Lower leg skin (tissue), 4 donors: ENCODE data around the gene JAKMIP2. TPM values are rescaled to one million over a fixed set of nuclear protein-coding genes. Genes with fewer than 3 reads are reported as not detected.

ENCODE experiments used
- DNase-seq, 2 donors: peaks; one replicate each; pipeline ENCODE4 v3.0.0-alpha.2; 2019; ENCODE audit warnings: low spot score in 2 of 2
- H3K4me3 ChIP-seq: fragments of 200-600 bp; sonication (generic); 2 replicates; pipeline ENCODE4 v1.5.1; 2017; ENCODE audit warnings: mild to moderate bottlenecking, low read depth; ENCODE audit not compliant: poor library complexity, severe bottlenecking
- CTCF ChIP-seq, 3 donors: fragments of 450-650 bp; IDR thresholded peaks; one replicate each; pipeline ENCODE4 v1.5.1; 2016; ENCODE audit warnings: antibody characterized with exemption in 3 of 3, mild to moderate bottlenecking in 3 of 3, moderate library complexity in 2 of 3
- POLR2A ChIP-seq, 2 donors: fragments of 450-650 bp; IDR thresholded peaks; one replicate each; pipeline ENCODE4 v1.6.1; 2016 to 2017; ENCODE audit warnings: antibody characterized with exemption in 2 of 2, mild to moderate bottlenecking in 1 of 2, moderate library complexity in 1 of 2
- WGBS, 2 donors: methylation state at CpG; one replicate each; pipeline ENCODE4 v1.1.5; 2018; 5-methylcytosine and 5-hydroxymethylcytosine counted together
- intact Hi-C: fragments of 100-400 bp; cut with DNase I; formaldehyde crosslinking; loops from one replicate; pipeline ENCODE4 v1.15.0; 2023; ENCODE audit warnings: low total_unique reads
- total RNA-seq, 4 donors: library from RNA; depleted of rRNA; stranded (reverse); fragments of >200 nt; gene quantifications; one replicate each; pipeline ENCODE4 v1.1.0, GENCODE V29; 2016

Gene JAKMIP2
- total RNA-seq, 4 donors from 2014 or later = 0.23 to 0.34 (median 0.23) TPM; not detected in 1

DNA sequence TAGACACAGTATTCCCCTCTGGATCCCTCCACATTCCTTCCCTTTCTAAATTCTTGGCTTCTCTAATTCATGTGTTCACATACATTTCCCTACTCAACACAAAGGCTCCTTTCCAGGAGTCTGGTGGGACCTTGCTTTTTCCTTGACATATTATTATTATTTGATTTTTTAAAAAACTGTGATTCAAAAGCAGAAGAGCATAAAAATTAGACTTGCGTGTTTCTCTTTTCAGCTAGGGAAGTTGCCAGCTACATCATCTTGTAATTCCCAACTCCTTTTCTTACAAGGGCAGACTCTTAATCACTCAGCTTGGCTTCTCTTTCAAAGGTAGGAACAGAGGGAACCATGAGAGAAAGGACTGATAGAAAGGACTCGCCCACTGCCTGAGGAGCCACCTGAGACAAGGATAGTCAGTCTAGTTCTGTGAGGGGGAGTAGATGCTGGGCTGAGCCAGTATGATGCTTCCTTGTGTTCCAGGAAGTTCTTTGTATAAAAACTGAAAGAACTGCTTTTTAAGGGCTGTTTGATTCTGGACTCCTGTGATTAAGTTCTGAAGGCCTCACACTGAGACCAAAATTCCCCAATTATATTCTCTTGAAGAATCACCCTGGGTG is 221.7 kb downstream of the JAKMIP2 start:
- H3K4me3 ChIP-seq = no peak overlapping the region
- DNase-seq = no peak
- intact Hi-C loops = no loop called here
- TF ChIP-seq CTCF (IDR thresholded peaks at IDR 0.05) (no peak), POLR2A (IDR thresholded peaks at IDR 0.05) (no peak)
- 53 to 66% methylated on average over 2 of the region's 2 CpGs for WGBS, 2 donors

GRCh38 chr5:147559749-147560148 is 222.8 kb downstream of the JAKMIP2 start:
- intact Hi-C loops = no loop called here
- H3K4me3 ChIP-seq = no peak overlapping the region
- no peak for DNase-seq
- TF ChIP-seq POLR2A (IDR thresholded peaks at IDR 0.05) = no peak
- no peak for TF ChIP-seq CTCF (IDR thresholded peaks at IDR 0.05)
- WGBS, 2 donors = 50 to 51% methylated on average over 2 of the region's 2 CpGs

DNA sequence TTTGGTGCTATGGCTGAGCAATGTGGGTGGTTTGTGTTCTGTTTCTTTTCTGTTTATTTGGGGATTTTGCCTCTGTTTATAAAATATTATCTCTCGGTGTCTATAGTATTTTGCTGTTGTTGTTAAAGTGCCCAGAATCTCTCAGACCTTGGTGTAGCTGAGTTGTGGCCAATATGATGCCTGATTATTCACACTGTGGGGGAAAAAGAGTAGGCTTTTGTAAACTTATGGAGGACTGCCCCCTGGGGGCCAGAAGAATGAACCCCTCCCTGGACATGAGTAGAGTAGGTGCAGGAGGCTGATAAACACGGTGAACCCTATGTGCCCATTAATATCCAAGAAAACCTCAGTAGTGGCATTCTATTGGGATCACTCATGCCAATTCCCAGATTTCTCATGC is 223.7 kb downstream of the JAKMIP2 start:
- 20 to 31% methylated on average over 2 of the region's 2 CpGs for WGBS, 2 donors
- no peak for TF ChIP-seq CTCF (IDR thresholded peaks at IDR 0.05)
- TF ChIP-seq POLR2A (IDR thresholded peaks at IDR 0.05) = no peak
- intact Hi-C loops = no loop called here
- peak in 1 of 2 donors; percentile 30 for DNase-seq
- no peak overlapping the region for H3K4me3 ChIP-seq

- TF ChIP-seq CTCF (IDR thresholded peaks at IDR 0.05) (no peak), POLR2A (IDR thresholded peaks at IDR 0.05) (no peak)
- no peak for DNase-seq
- H3K4me3 ChIP-seq = no peak overlapping the region
- intact Hi-C loops = no loop called here
- WGBS, 2 donors = 60 to 67% methylated on average over 8 of the region's 8 CpGs
These were observed 224.4 kb downstream of the JAKMIP2 start for GRCh38 chr5:147557876-147558745.

DNA sequence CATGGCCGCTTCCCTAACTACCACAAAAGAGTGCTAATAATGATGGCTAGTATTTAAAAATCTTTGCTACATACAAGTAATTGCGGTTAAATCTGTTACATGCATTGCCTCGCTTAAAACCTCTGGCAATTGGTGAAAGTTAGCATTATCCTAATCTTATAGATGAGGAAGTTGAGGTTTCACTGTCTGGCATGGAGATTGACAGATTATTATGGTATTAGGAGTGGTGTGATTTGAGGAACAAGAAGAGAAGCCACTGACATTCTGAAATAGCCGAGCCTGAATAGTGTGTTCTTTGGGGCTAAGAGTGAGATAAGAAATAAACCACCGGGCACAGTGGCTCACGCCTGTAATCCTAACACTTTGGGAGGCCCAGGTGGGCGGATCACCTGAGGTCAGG is 227.4 kb downstream of the JAKMIP2 start:
- WGBS, 2 donors = 84 to 86% methylated on average over 7 of the region's 7 CpGs
- TF ChIP-seq CTCF (IDR thresholded peaks at IDR 0.05) (no peak), POLR2A (IDR thresholded peaks at IDR 0.05) (no peak)
- no peak for DNase-seq
- no peak overlapping the region for H3K4me3 ChIP-seq
- intact Hi-C loops = no loop called here
